ENCODE results near the gene KRTAP6-2. TPM values are rescaled to one million over a fixed set of nuclear protein-coding genes. Genes with fewer than 3 reads are reported as not detected.

KRTAP6-2 gene, protein sequence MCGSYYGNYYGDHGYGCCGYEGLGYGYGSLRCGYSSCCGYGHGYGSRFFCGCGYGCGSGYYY
- total RNA-seq, result not detected
- long read RNA-seq, result 0 reads

GRCh38 chr21:30598802-30599201 lies at the start of gene KRTAP6-2:
Gene KRTAP6-2, minus strand, starts transcription at chr21:30598902. Its CDS starts 28 bp downstream, at chr21:30598874.
- H3K4me3 ChIP-seq, result no peak within 1 kb of the TSS
- no peaks in the 10 kb centered on the region for H3K27me3 ChIP-seq (ENCODE audit: low read depth)
- H3K9me3 ChIP-seq, result no peaks in the 10 kb centered on the region
- no peaks in the 10 kb centered on the region for H3K4me1 ChIP-seq
- intact Hi-C loops (cut with DNase I), result no loop called here
- ATAC-seq, result no peak
- H3K36me3 ChIP-seq, result no peaks in the 10 kb centered on the region
- no peak for DNase-seq
- H3K27ac ChIP-seq, result no peak within 1 kb of the TSS
- TF ChIP-seq, protein P1, sequence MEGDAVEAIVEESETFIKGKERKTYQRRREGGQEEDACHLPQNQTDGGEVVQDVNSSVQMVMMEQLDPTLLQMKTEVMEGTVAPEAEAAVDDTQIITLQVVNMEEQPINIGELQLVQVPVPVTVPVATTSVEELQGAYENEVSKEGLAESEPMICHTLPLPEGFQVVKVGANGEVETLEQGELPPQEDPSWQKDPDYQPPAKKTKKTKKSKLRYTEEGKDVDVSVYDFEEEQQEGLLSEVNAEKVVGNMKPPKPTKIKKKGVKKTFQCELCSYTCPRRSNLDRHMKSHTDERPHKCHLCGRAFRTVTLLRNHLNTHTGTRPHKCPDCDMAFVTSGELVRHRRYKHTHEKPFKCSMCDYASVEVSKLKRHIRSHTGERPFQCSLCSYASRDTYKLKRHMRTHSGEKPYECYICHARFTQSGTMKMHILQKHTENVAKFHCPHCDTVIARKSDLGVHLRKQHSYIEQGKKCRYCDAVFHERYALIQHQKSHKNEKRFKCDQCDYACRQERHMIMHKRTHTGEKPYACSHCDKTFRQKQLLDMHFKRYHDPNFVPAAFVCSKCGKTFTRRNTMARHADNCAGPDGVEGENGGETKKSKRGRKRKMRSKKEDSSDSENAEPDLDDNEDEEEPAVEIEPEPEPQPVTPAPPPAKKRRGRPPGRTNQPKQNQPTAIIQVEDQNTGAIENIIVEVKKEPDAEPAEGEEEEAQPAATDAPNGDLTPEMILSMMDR (IDR thresholded peaks at IDR 0.05), result no peak

- H3K4me3 ChIP-seq, result no peak overlapping the region
- H3K4me1 ChIP-seq, result no peaks in the 10 kb centered on the region
- no peaks in the 10 kb centered on the region for H3K9me3 ChIP-seq
- intact Hi-C loops (cut with DNase I), result no loop called here
- ATAC-seq, result no peak
- H3K36me3 ChIP-seq, result no peaks in the 10 kb centered on the region
- TF ChIP-seq, protein P1 (IDR thresholded peaks at IDR 0.05), result no peak
- H3K27me3 ChIP-seq (ENCODE audit: low read depth), result no peaks in the 10 kb centered on the region
- no peak for DNase-seq
- no peak overlapping the region for H3K27ac ChIP-seq
These were observed 48.3 kb upstream of the KRTAP6-2 start for GRCh38 chr21:30646904-30647414.

DNA sequence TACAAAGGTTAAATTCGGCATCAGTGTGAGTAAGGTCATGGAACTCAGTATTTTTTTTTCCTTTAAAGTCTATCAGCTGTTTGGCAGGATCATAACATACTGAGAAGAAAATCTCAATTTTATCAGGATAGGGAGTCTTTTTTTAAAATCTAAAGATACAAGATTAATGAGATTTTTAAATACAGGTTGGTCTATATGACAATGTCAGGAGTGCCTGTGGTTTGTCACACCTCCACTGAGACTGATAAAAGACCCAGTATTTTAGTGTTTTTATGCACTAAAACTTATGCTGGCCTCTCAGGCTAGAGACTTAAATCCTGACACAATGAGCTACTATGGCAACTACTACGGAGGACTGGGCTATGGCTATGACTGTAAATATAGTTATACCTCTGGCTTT lies 43.9 kb upstream of the KRTAP6-2 start, which contains the start of gene KRTAP20-3:
KRTAP20-3 (plus strand) TSS at position 301 of the 400 bp plus-strand sequence.
- no peak within 1 kb of the TSS for H3K27ac ChIP-seq
- no peaks in the 10 kb centered on the region for H3K27me3 ChIP-seq (ENCODE audit: low read depth)
- no peak within 1 kb of the TSS for H3K4me3 ChIP-seq
- H3K9me3 ChIP-seq, result no peaks in the 10 kb centered on the region
- no peaks in the 10 kb centered on the region for H3K4me1 ChIP-seq
- no peaks in the 10 kb centered on the region for H3K36me3 ChIP-seq
- no peak for ATAC-seq
- intact Hi-C loops (cut with DNase I), result no loop called here
- TF ChIP-seq, protein P1 (IDR thresholded peaks at IDR 0.05), result no peak
- DNase-seq, result no peak

DNA sequence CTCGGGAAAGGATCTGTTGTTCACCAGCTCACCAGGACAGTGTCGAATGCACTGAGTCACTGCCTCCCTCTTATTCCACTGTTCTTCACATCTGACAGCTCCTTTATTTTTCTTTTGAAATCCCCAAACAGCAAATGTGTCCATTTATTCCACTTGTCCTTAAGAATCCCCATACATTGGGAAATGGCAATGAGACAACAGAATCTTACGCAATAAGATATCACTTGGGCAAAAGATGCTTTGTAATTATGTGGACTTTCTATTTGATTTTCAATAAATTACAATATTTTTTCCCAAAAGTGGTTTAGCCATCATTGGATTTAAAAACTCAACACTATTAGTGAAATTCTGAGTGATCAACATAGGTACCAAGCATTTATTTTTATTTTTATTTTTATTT lies 40.0 kb upstream of the KRTAP6-2 start:
- no peaks in the 10 kb centered on the region for H3K27me3 ChIP-seq (ENCODE audit: low read depth)
- intact Hi-C loops (cut with DNase I), result no loop called here
- no peaks in the 10 kb centered on the region for H3K9me3 ChIP-seq
- no peak overlapping the region for H3K27ac ChIP-seq
- DNase-seq (no peak), ATAC-seq (no peak)
- no peak overlapping the region for H3K4me3 ChIP-seq
- no peaks in the 10 kb centered on the region for H3K4me1 ChIP-seq
- TF ChIP-seq, protein P1 (IDR thresholded peaks at IDR 0.05), result no peak
- H3K36me3 ChIP-seq, result no peaks in the 10 kb centered on the region

DNA sequence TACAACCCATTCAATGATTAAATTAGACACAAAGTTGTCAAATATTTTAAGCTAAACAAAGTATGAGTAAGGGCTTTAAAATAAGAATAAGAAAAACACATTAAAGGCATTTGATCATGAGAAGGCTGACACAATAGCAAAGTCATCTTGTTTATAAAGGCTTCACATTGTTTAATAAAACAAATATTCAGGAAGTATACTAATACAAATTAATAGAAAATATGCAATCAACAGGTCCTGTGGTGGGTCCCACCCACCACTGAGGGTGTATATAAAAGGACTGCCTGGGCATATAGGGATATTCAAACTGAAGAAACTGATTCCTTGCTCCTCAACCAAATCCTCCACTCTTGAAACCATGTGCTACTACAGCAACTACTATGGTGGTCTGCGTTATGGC lies 36.2 kb upstream of the KRTAP6-2 start, which contains the start of gene KRTAP20-2:
KRTAP20-2 (plus strand) TSS at position 301 of the 400 bp plus-strand sequence; CDS start at position 359, 58 bp downstream.
- no peaks in the 10 kb centered on the region for H3K9me3 ChIP-seq
- intact Hi-C loops (cut with DNase I), result no loop called here
- DNase-seq (no peak), ATAC-seq (no peak)
- no peak within 1 kb of the TSS for H3K27ac ChIP-seq
- no peaks in the 10 kb centered on the region for H3K4me1 ChIP-seq
- TF ChIP-seq, protein P1 (IDR thresholded peaks at IDR 0.05), result no peak
- H3K4me3 ChIP-seq, result no peak within 1 kb of the TSS
- H3K36me3 ChIP-seq, result no peaks in the 10 kb centered on the region
- H3K27me3 ChIP-seq (ENCODE audit: low read depth), result no peaks in the 10 kb centered on the region
